ENCODE data around the gene PROC. TPM values are rescaled to one million over a fixed set of nuclear protein-coding genes. Genes with fewer than 3 reads are reported as not detected.

Gene PROC
- total and polyA plus RNA-seq, 2 of the 4 experiments (the other 2 are of a cell fraction) = 0.07 TPM; not detected in 1

- dilution Hi-C loops (cut with HindIII; ENCODE audit: low sequenced_read_pairs, unreplicated experiment) = no loop called here
- CTCF ChIA-PET = no interaction called here
Observed at GRCh38 chr2:127419112-127419430, 844 bp downstream of the PROC start.

More at GRCh38 chr2:127419112-127419430, 844 bp downstream of the PROC start:
- no peak overlapping the region for H2AFZ ChIP-seq (replicated peaks; ENCODE audit: low read length, poor library complexity)
- intact Hi-C loops (cut with micrococcal nuclease) (no loop called here), in situ Hi-C loops (cut with MboI; ENCODE audit: low sequenced_read_pairs) (no loop called here)
- no peak overlapping the region for H3K18ac ChIP-seq (ENCODE audit: low read depth, low read length)
- ATAC-seq (ENCODE audit: low read depth) = no peak
- H3K14ac ChIP-seq (replicated peaks; ENCODE audit: low read depth, low read length) = no peak overlapping the region
- H2BK20ac ChIP-seq (ENCODE audit: low read depth, low read length) = no peak overlapping the region
- H3K4me3 ChIP-seq (ENCODE audit: insufficient read depth, low read depth, low read length) = no peak overlapping the region
- no peaks in the 10 kb centered on the region for H3K36me3 ChIP-seq (ENCODE audit: control insufficient read depth, insufficient read depth, low read length)
- H3K23ac ChIP-seq (ENCODE audit: low read depth, low read length) = no peak overlapping the region
- H4K91ac ChIP-seq (ENCODE audit: insufficient read depth, low read depth, low read length) = no peak overlapping the region
- WGBS, 2 experiments (ENCODE audit: extremely low coverage in 2 of 2, insufficient read length in 1 of 2) = no CpG with 5 or more reads among the region's 4 CpGs
- no peak overlapping the region for H3K56ac ChIP-seq (ENCODE audit: extremely low read depth, insufficient read depth, low read length)
- no peak overlapping the region for H2AK9ac ChIP-seq (replicated peaks; ENCODE audit: low read depth, low read length, poor library complexity)
- H4K8ac ChIP-seq (ENCODE audit: low read depth in 2 of 2, low read length in 2 of 2) = no peak overlapping the region
- H4K20me1 ChIP-seq (ENCODE audit: insufficient read depth, low read length) = no peaks in the 10 kb centered on the region; the same call in 1 of the 2 replicates
- no peak overlapping the region for H3K4ac ChIP-seq (ENCODE audit: low read depth, low read length)
- H3K9me1 ChIP-seq (ENCODE audit: insufficient read depth, low read length) = peaks cover 11% of the 10 kb centered on the region; the same call in 1 of the 2 replicates
- no peak overlapping the region for H3K27ac ChIP-seq (ENCODE audit: insufficient read depth, low read length)
- TF ChIP-seq ELK1 (IDR thresholded peaks at IDR 0.05; ENCODE audit: borderline replicate concordance, low read depth, low read length) (no peak), SMC3 (IDR thresholded peaks at IDR 0.05; ENCODE audit: low read depth, low read length) (no peak), MXI1 (IDR thresholded peaks at IDR 0.05; ENCODE audit: borderline replicate concordance, low read depth, low read length) (no peak), CHD1 (IDR thresholded peaks at IDR 0.05; ENCODE audit: low read depth, low read length) (no peak), RAD21 (IDR thresholded peaks at IDR 0.05; ENCODE audit: low read length) (no peak), MAFK (IDR thresholded peaks at IDR 0.05; ENCODE audit: low read depth, low read length) (no peak), CTCF (conservative IDR thresholded peaks at IDR 0.05; ENCODE audit: low read depth, low read length) (no peak), MAZ (IDR thresholded peaks at IDR 0.05; ENCODE audit: borderline replicate concordance, low read depth, low read length) (no peak), CEBPB (IDR thresholded peaks at IDR 0.05; ENCODE audit: low read depth, low read length) (no peak), NFE2L2 (IDR thresholded peaks at IDR 0.05; ENCODE audit: low read depth, low read length) (no peak), RFX5 (IDR thresholded peaks at IDR 0.05; ENCODE audit: low read depth, low read length) (no peak), POLR2A (IDR thresholded peaks at IDR 0.05; ENCODE audit: low read depth, low read length) (no peak), USF2 (IDR thresholded peaks at IDR 0.05; ENCODE audit: low read depth, low read length) (no peak), BHLHE40 (IDR thresholded peaks at IDR 0.05; ENCODE audit: low read depth, low read length) (no peak), RCOR1 (IDR thresholded peaks at IDR 0.05; ENCODE audit: insufficient replicate concordance, low read length) (no peak), FOS (IDR thresholded peaks at IDR 0.05; ENCODE audit: low read depth, low read length) (no peak)
- no peak for DNase-seq
- no peak overlapping the region for H4K5ac ChIP-seq (ENCODE audit: low read depth, low read length)
- no TSS peak for BruUV-seq (replicated peaks)
- H3K27me3 ChIP-seq (ENCODE audit: control insufficient read depth, insufficient read depth, low read length) = peaks cover 26% of the 10 kb centered on the region
- H3K4me1 ChIP-seq (ENCODE audit: control insufficient read depth, insufficient read depth, low read length) = peaks cover 11% of the 10 kb centered on the region
- peaks cover 0 to 4% of the 10 kb centered on the region in 2 experiments; a peak in 1 of 4 replicates for H3K79me1 ChIP-seq (ENCODE audit: low read depth in 1 of 2, low read length in 2 of 2)
- no peaks in the 10 kb centered on the region for H3K9me3 ChIP-seq (ENCODE audit: control insufficient read depth, insufficient read depth, low read length)
- H2AK5ac ChIP-seq (ENCODE audit: low read depth, low read length) = no peak overlapping the region
- no peak overlapping the region for H2BK15ac ChIP-seq (ENCODE audit: low read depth, low read length)
- no peak overlapping the region for H2BK5ac ChIP-seq (ENCODE audit: low read depth, low read length, poor library complexity, severe bottlenecking)
- POLR2A ChIA-PET (ENCODE audit: unreplicated experiment) = no interaction called here
- H3K4me2 ChIP-seq (ENCODE audit: low read depth, low read length) = no peak overlapping the region
- H2BK120ac ChIP-seq (ENCODE audit: low read depth, low read length) = no peak overlapping the region
- no peak overlapping the region for H3K9ac ChIP-seq (ENCODE audit: low read depth, low read length)

All from IMR-90 (cell line).